Dermis blood vessel endothelial cell (primary cell): ENCODE measurements around the gene HPSE2. TPM values are rescaled to one million over a fixed set of nuclear protein-coding genes. Genes with fewer than 3 reads are reported as not detected.
"Not testable (repeated sequence)": the region's sequence is repeated elsewhere in the genome, so short reads cannot be mapped to it uniquely, and the experiment has no call there.

ENCODE experiments used
- DNase-seq: peaks from one replicate; pipeline ENCODE4 v3.0.0; 2010
- total RNA-seq: library from RNA; depleted of rRNA; stranded (reverse); fragments of >200 nt; gene quantifications from 2 replicates; pipeline ENCODE4 v1.2.3, GENCODE V29; 2014

The HPSE2 gene
- total RNA-seq, 1 donor from 2014 or later: not detected

GRCh38 chr10:99161165-99161564 is 74.5 kb downstream of the HPSE2 start:
- no peak for DNase-seq

GRCh38 chr10:99143651-99144050 is 92.0 kb downstream of the HPSE2 start:
- no peak for DNase-seq

GRCh38 chr10:99143011-99143410 is 92.6 kb downstream of the HPSE2 start:
- no peak for DNase-seq

GRCh38 chr10:99132897-99133296 is 102.8 kb downstream of the HPSE2 start:
- not testable (repeated sequence) for DNase-seq

GRCh38 chr10:99125879-99126278 is 109.8 kb downstream of the HPSE2 start:
- DNase-seq: no peak

GRCh38 chr10:99124376-99124775 is 111.3 kb downstream of the HPSE2 start:
- no peak for DNase-seq

- DNase-seq: no peak
Measured at GRCh38 chr10:99123851-99124250, 111.8 kb downstream of the HPSE2 start.

- DNase-seq: no peak
Measured at GRCh38 chr10:99123336-99123735, 112.3 kb downstream of the HPSE2 start.

- no peak for DNase-seq
Measured at GRCh38 chr10:99119258-99119748, 116.3 kb downstream of the HPSE2 start.

GRCh38 chr10:99115703-99116102 is 119.9 kb downstream of the HPSE2 start:
- no peak for DNase-seq

- no peak for DNase-seq
Measured at GRCh38 chr10:99085358-99085757, 150.3 kb downstream of the HPSE2 start.

- no peak for DNase-seq
Measured at GRCh38 chr10:99084161-99084560, 151.5 kb downstream of the HPSE2 start.

- DNase-seq: no peak
Measured at GRCh38 chr10:99080275-99080945, 155.2 kb downstream of the HPSE2 start.

GRCh38 chr10:99062591-99062990 is 173.1 kb downstream of the HPSE2 start:
- no peak for DNase-seq

GRCh38 chr10:99058762-99059161 is 176.9 kb downstream of the HPSE2 start:
- DNase-seq: no peak

- DNase-seq: no peak
Measured at GRCh38 chr10:99057936-99058690, 177.5 kb downstream of the HPSE2 start.

GRCh38 chr10:99045671-99046070 is 190.0 kb downstream of the HPSE2 start:
- DNase-seq: no peak

GRCh38 chr10:99042051-99042771 is 193.4 kb downstream of the HPSE2 start:
- no peak for DNase-seq

- DNase-seq: no peak
Measured at GRCh38 chr10:99041468-99041867, 194.2 kb downstream of the HPSE2 start.

GRCh38 chr10:99013885-99014284 is 221.8 kb downstream of the HPSE2 start:
- DNase-seq: no peak

GRCh38 chr10:99010286-99010685 is 225.4 kb downstream of the HPSE2 start:
- no peak for DNase-seq

GRCh38 chr10:99008054-99008453 is 227.6 kb downstream of the HPSE2 start:
- no peak for DNase-seq

GRCh38 chr10:99007457-99007856 is 228.2 kb downstream of the HPSE2 start:
- no peak for DNase-seq
